GM23338 (cell line): Measurements from ENCODE around the gene USH2A.

Source experiments
- CTCF ChIP-seq, 2 experiments: fragments of 200-600 bp in 1 of 2; sonication (generic) in 1 of 2; conservative IDR thresholded peaks; 2 replicates each; pipeline versions ENCODE4 v1.5.1 to v1.6.1; 2016 to 2017; ENCODE audit warnings: antibody characterized with exemption in 2 of 2, low read depth in 2 of 2, mild to moderate bottlenecking in 2 of 2, moderate library complexity in 1 of 2
- EZH2 ChIP-seq: fragments of 200-600 bp; sonication (generic); IDR thresholded peaks from one replicate; pipeline ENCODE4 v1.8.0; 2017; ENCODE audit warnings: antibody characterized with exemption, mild to moderate bottlenecking, low read depth; ENCODE audit not compliant: unreplicated experiment
- JUNB ChIP-seq: IDR thresholded peaks from one replicate; pipeline ENCODE4 v1.6.1; 2016; ENCODE audit warnings: antibody characterized with exemption; ENCODE audit not compliant: unreplicated experiment
- NANOG ChIP-seq: IDR thresholded peaks from 2 replicates; pipeline ENCODE4 v1.6.1; 2016; ENCODE audit warnings: antibody characterized with exemption, borderline replicate concordance
- POLR2AphosphoS5 ChIP-seq: IDR thresholded peaks from 2 replicates; pipeline ENCODE4 v1.6.1; 2016; ENCODE audit warnings: antibody characterized with exemption, low read depth
- REST ChIP-seq: IDR thresholded peaks from one replicate; pipeline ENCODE4 v1.6.1; 2018; ENCODE audit warnings: antibody characterized with exemption; ENCODE audit not compliant: unreplicated experiment

GRCh38 chr1:216186141-216186540 is 237.1 kb downstream of the USH2A start:
- TF ChIP-seq CTCF (conservative IDR thresholded peaks at IDR 0.05; ENCODE audit: low read depth in 2 of 2), result no peak
- TF ChIP-seq POLR2AphosphoS5, result no peak
- no peak for TF ChIP-seq EZH2
- TF ChIP-seq JUNB, result no peak
- TF ChIP-seq NANOG, result no peak
- no peak for TF ChIP-seq REST
